GM23248 (cell line): ENCODE results near the gene BMERB1. TPM values are rescaled to one million over a fixed set of nuclear protein-coding genes. Genes with fewer than 3 reads are reported as not detected.

Experiments
- DNase-seq: peaks from one replicate; pipeline ENCODE4 v3.0.0-alpha.2; 2015
- H2AFZ ChIP-seq: fragments of 200-600 bp; sonication (generic); 2 replicates; pipeline ENCODE4 v1.6.1; 2016; ENCODE audit warnings: antibody characterized with exemption
- H3F3A ChIP-seq: fragments of 200-600 bp; sonication (generic); 2 replicates; pipeline ENCODE4 v1.6.1; 2016; ENCODE audit warnings: mild to moderate bottlenecking, antibody characterized with exemption, mixed run types; ENCODE audit not compliant: insufficient read depth
- H3K27ac ChIP-seq: fragments of 200-600 bp; sonication (generic); 2 replicates; pipeline ENCODE4 v1.5.1; 2016; ENCODE audit warnings: mild to moderate bottlenecking
- H3K27me3 ChIP-seq: fragments of 200-600 bp; sonication (generic); replicated peaks from 2 replicates; pipeline ENCODE4 v1.6.1; 2016; ENCODE audit warnings: mild to moderate bottlenecking; ENCODE audit not compliant: insufficient read depth
- H3K36me3 ChIP-seq: fragments of 200-600 bp; sonication (generic); 2 replicates; pipeline ENCODE4 v1.6.1; 2016; ENCODE audit warnings: low read depth, mild to moderate bottlenecking
- H3K4me1 ChIP-seq: fragments of 200-600 bp; sonication (generic); 2 replicates; pipeline ENCODE4 v1.6.1; 2016; ENCODE audit warnings: mild to moderate bottlenecking; ENCODE audit not compliant: insufficient read depth
- H3K4me2 ChIP-seq: fragments of 200-600 bp; sonication (generic); one replicate; pipeline ENCODE4 v1.6.1; 2016; ENCODE audit warnings: mild to moderate bottlenecking; ENCODE audit not compliant: unreplicated experiment
- H3K4me3 ChIP-seq: fragments of 200-600 bp; sonication (generic); 2 replicates; pipeline ENCODE4 v1.5.1; 2016; ENCODE audit warnings: mild to moderate bottlenecking
- H3K79me2 ChIP-seq: fragments of 200-600 bp; sonication (generic); 2 replicates; pipeline ENCODE4 v1.6.1; 2016; ENCODE audit warnings: mild to moderate bottlenecking; ENCODE audit not compliant: insufficient read depth
- H3K9ac ChIP-seq: fragments of 200-600 bp; sonication (generic); 2 replicates; pipeline ENCODE4 v1.6.1; 2016; ENCODE audit warnings: mild to moderate bottlenecking
- H3K9me2 ChIP-seq: fragments of 200-600 bp; sonication (generic); 2 replicates; pipeline ENCODE4 v1.6.1; 2016; ENCODE audit warnings: mixed run types, mild to moderate bottlenecking, moderate library complexity; ENCODE audit not compliant: insufficient read depth
- H3K9me3 ChIP-seq: fragments of 200-600 bp; sonication (generic); one replicate; pipeline ENCODE4 v1.6.1; 2017; ENCODE audit warnings: low read depth
- H4K20me1 ChIP-seq: fragments of 200-600 bp; sonication (generic); 2 replicates; pipeline ENCODE4 v1.6.0; 2016; ENCODE audit not compliant: insufficient read depth
- EZH2 ChIP-seq: fragments of 200-600 bp; sonication (generic); IDR thresholded peaks from 2 replicates; pipeline ENCODE4 v1.6.1; 2018; ENCODE audit warnings: antibody characterized with exemption, mild to moderate bottlenecking; ENCODE audit not compliant: insufficient read depth, poor library complexity, severe bottlenecking
- EZH2phosphoT487 ChIP-seq: fragments of 200-600 bp; sonication (generic); IDR thresholded peaks from 2 replicates; pipeline ENCODE4 v1.6.1; 2018; ENCODE audit warnings: antibody characterized with exemption, moderate library complexity, mild to moderate bottlenecking, low read depth; ENCODE audit not compliant: insufficient read depth
- WGBS, 2 experiments: methylation state at CpG; one replicate each; pipeline ENCODE4 v1.1.6; 2015 to 2017; ENCODE audit warnings: low lambda C conversion rate in 2 of 2, low coverage in 1 of 2; ENCODE audit errors: missing lambda C conversion rate in 2 of 2; 5-methylcytosine and 5-hydroxymethylcytosine counted together
- in situ Hi-C: fragments of 300-500 bp; cut with MboI; formaldehyde crosslinking; loops from 2 replicates; pipeline ENCODE4 v1.15.0; 2020
- polyA plus RNA-seq: library from polyadenylated mRNA; unstranded; fragments of >200 nt; fragmentation: Nextera tagmentation; extraction: Ambion mirVana; gene quantifications from 2 replicates; pipeline ENCODE4 v1.2.1, GENCODE V29; 2016
- total RNA-seq: library from RNA; depleted of rRNA; stranded (reverse); fragments of >200 nt; shearing (Covaris generic); gene quantifications from 2 replicates; pipeline ENCODE4 v1.2.3, GENCODE V29; 2014

Gene BMERB1
- total and polyA plus RNA-seq, 2 experiments from 2014 or later, result 55.2 to 94.1 TPM

DNA sequence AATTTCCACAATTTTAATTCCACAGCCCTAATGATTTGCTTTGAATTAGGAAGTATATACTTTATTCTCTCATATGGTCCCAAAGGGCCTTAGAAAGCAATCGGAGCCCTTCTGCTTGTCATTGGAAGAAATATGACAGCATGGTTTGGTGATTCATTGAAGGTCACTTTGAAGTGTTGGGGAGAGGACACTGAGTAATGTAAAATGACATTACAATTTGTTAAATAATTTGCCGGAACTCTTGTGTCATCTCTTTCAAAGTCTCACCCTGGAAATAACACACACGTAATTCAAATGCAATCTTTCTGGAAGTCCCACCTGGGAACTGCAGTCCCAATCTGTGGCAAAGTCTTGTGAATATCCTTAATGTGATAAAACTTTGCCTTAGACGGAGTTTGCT, 59.8 kb downstream of the BMERB1 start:
- Histone ChIP-seq H3F3A (peaks cover 51% of the 10 kb centered on the region), H3K9me2 (peaks cover 4% of the 10 kb centered on the region; the same call in 1 of the 2 replicates), H3K9me3 (no peaks in the 10 kb centered on the region), H3K36me3 (no peaks in the 10 kb centered on the region), H3K4me2 (peak overlapping the region; percentile 82), H3K9ac (peak overlapping the region; percentile 61), H3K27me3 (no peaks in the 10 kb centered on the region), H4K20me1 (no peaks in the 10 kb centered on the region), H2AFZ (no peak overlapping the region), H3K4me1 (peaks cover 48% of the 10 kb centered on the region), H3K4me3 (peak overlapping the region; percentile 21), H3K27ac (peak overlapping the region; percentile 80), H3K79me2 (peaks cover 72% of the 10 kb centered on the region)
- DNase-seq, result peak; percentile 77
- TF ChIP-seq EZH2 (no peak), EZH2phosphoT487 (no peak)
- WGBS, 2 experiments, result 1 to 2% methylated on average over 4 of the region's 4 CpGs
- in situ Hi-C loops, result no loop called here

DNA sequence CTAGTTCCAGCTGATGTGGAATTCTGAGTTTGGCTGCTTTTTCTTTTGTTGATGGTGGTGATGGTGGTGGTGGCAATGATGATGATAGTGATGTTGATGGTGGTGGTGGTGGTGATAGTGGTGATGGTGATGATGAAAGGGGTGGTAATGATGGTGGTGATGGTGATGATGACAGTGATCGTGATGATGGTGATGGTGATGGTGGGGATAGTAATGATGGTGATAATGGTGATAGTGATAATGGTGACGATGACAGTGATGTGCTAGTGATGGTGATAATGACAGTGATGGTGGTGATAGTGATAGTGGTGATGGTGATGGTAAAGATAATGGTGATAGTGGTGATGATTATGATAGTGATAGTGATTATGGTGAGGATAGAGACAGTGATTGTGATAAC, 61.5 kb downstream of the BMERB1 start:
- Histone ChIP-seq H3K4me3 (no peak overlapping the region), H2AFZ (no peak overlapping the region), H3K9me3 (no peaks in the 10 kb centered on the region), H3K4me1 (peaks cover 41% of the 10 kb centered on the region), H4K20me1 (no peaks in the 10 kb centered on the region), H3K79me2 (peaks cover 79% of the 10 kb centered on the region), H3K27ac (no peak overlapping the region), H3K9ac (no peak overlapping the region), H3K36me3 (no peaks in the 10 kb centered on the region), H3K4me2 (no peak overlapping the region), H3F3A (peaks cover 42% of the 10 kb centered on the region), H3K9me2 (peaks cover 4% of the 10 kb centered on the region; the same call in 1 of the 2 replicates), H3K27me3 (no peaks in the 10 kb centered on the region)
- WGBS, 2 experiments, result 96 to 100% methylated on average over 2 of the region's 2 CpGs
- no peak for TF ChIP-seq EZH2
- no peak for TF ChIP-seq EZH2phosphoT487
- DNase-seq, result no peak
- in situ Hi-C loops, result no loop called here

DNA sequence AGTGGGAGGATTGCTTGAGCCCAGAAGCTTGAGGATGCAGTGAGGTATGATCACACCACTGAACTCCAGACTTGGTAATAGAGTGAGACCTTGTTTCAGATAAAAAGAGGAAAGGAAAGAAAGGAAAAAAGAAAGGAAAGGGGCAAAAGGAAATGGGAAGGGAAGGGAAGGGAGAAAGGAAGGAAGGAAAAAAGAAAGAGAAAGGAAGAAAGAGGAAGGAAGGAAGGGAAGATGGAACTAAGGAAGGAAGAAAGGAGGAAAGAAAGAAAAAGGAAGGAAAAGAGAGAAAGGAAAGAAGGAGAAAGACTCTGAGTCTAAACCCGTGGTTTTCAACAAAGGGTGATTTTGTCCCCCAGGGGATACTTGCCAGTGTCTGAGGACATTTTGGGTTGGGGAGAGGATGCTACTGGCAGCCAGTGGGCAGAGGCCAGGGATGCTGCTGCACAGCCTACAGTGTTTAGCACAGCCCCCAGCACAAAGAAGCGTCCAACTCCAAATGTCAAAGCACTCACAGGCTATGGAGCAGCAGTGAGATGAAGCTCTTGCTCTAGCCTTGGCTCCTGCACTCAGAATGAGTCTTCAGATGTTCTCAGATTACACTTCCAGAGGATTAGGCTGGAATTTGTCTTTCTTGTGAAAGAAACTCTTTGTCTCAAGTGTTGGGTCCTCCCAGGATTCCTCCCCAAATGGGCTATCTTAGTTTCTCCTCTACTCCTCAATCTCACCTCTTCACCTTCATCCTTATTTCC, 64.2 kb downstream of the BMERB1 start:
- Histone ChIP-seq H3K9ac (no peak overlapping the region), H4K20me1 (no peaks in the 10 kb centered on the region), H3K27me3 (no peaks in the 10 kb centered on the region), H3K4me3 (no peak overlapping the region), H3K9me2 (peaks cover 4% of the 10 kb centered on the region; the same call in 1 of the 2 replicates), H3K79me2 (peaks cover 79% of the 10 kb centered on the region), H3F3A (peaks cover 43% of the 10 kb centered on the region), H3K9me3 (no peaks in the 10 kb centered on the region), H3K4me1 (peaks cover 42% of the 10 kb centered on the region), H3K27ac (peak overlapping the region; percentile 45), H3K4me2 (peak overlapping the region; percentile 47), H2AFZ (no peak overlapping the region), H3K36me3 (no peaks in the 10 kb centered on the region)
- TF ChIP-seq EZH2 (no peak), EZH2phosphoT487 (no peak)
- in situ Hi-C loops, result no loop called here
- 17 to 28% methylated on average over 2 of the region's 2 CpGs for WGBS, 2 experiments
- peak; percentile 73 for DNase-seq

DNA sequence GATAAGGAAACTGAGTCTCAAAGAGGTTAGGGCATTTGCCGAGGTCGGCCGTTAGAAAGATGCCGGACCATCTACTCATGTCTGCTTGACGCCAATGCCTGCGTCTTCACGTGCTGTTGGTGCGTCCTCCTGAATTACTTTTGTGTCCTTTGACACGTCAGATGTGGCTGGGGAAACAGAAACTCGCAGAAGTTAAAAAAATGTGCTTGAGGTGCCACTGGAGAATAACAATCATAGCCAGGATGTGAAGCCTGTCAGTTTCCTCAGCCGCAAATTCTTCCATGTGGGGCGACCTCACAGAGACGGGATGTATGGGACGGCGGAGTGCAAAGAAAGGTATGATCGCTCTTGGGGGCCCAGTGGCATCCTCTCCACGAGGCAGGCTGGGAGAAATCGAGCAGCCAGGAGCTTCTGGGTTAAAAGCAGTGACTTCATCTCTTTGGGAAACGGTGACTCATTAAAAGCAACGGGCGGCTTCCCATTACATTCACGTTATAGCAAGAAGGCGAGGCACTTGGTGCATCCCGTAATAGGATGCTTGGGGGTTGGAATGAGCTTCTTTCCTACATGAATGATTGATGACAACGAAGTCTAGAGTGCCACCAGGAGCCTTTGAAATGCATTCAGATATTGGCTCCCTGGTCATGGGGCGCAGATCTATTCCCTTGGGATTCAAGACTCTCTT, 67.8 kb downstream of the BMERB1 start:
- no peaks in the 10 kb centered on the region for H4K20me1 ChIP-seq
- peak; percentile 95 for DNase-seq
- H3K27ac ChIP-seq, result peak overlapping the region; percentile 52
- TF ChIP-seq EZH2, result no peak
- no peak for TF ChIP-seq EZH2phosphoT487
- 38 to 39% methylated on average over 26 of the region's 26 CpGs for WGBS, 2 experiments
- no peaks in the 10 kb centered on the region for H3K9me3 ChIP-seq
- peaks cover 92% of the 10 kb centered on the region for H3K79me2 ChIP-seq
- H3K4me3 ChIP-seq, result no peak overlapping the region
- no peaks in the 10 kb centered on the region for H3K9me2 ChIP-seq
- in situ Hi-C loops, result no loop called here
- peak overlapping the region; percentile 53 for H3K4me2 ChIP-seq
- H3K9ac ChIP-seq, result peak overlapping the region; percentile 34
- H3K36me3 ChIP-seq, result no peaks in the 10 kb centered on the region
- peaks cover 28% of the 10 kb centered on the region for H3F3A ChIP-seq
- H3K4me1 ChIP-seq, result peaks cover 35% of the 10 kb centered on the region
- H3K27me3 ChIP-seq, result no peaks in the 10 kb centered on the region
- no peak overlapping the region for H2AFZ ChIP-seq
